Myocyte (in vitro differentiated cells): ENCODE results near the gene SLC8A2. TPM values are rescaled to one million over a fixed set of nuclear protein-coding genes. Genes with fewer than 3 reads are reported as not detected.
"Not testable (repeated sequence)": the region's sequence is repeated elsewhere in the genome, so short reads cannot be mapped to it uniquely, and the experiment has no call there.

Source experiments
- DNase-seq: peaks from one replicate; pipeline ENCODE4 v3.0.0-alpha.2; 2012; ENCODE audit warnings: low read depth
- total RNA-seq: library from RNA; depleted of rRNA; stranded (reverse); fragments of >200 nt; gene quantifications from 2 replicates; pipeline ENCODE4 v1.2.3, GENCODE V29; 2014

The SLC8A2 gene
- total RNA-seq, 1 donor from 2014 or later, result not detected

- DNase-seq, result no peak
Measured at GRCh38 chr19:47489072-47489914, 17.6 kb upstream of the SLC8A2 start.

GRCh38 chr19:47487551-47488515 lies 16.1 kb upstream of the SLC8A2 start:
- DNase-seq, result no peak

GRCh38 chr19:47486900-47487299 lies 15.2 kb upstream of the SLC8A2 start:
- no peak for DNase-seq

GRCh38 chr19:47486220-47486619 lies 14.5 kb upstream of the SLC8A2 start:
- not testable (repeated sequence) for DNase-seq

GRCh38 chr19:47485210-47485609 lies 13.5 kb upstream of the SLC8A2 start:
- DNase-seq, result no peak

GRCh38 chr19:47483800-47484690 lies 12.4 kb upstream of the SLC8A2 start, which contains the start of gene KPTN:
Gene KPTN, minus strand, starts transcription at chr19:47484219. Its CDS starts 59 bp downstream, at chr19:47484160.
- DNase-seq, result peak; percentile 90

DNA sequence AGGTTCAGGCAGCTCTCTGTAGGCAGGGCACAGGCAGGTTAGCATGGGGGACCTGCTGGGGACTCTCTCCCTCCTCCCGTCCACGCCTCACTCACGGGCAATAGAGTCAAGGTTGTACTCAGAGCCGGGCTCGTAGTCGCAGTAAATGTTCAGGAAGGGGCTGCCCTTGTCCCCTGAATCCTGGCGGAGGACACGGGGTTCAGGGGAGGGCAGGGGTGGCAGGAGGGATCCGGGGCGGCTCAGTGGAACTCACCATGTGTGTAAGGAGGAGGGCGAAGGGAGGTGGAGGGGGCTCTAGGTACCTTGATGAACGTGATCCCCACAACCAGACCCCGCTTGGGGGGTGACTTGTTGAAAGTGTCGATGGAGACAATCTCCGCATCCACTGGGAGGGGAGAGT lies 11.5 kb upstream of the SLC8A2 start:
- no peak for DNase-seq

GRCh38 chr19:47481460-47482052 lies 9.9 kb upstream of the SLC8A2 start:
- DNase-seq, result no peak

GRCh38 chr19:47480658-47481057 lies 9.0 kb upstream of the SLC8A2 start:
- no peak for DNase-seq

DNA sequence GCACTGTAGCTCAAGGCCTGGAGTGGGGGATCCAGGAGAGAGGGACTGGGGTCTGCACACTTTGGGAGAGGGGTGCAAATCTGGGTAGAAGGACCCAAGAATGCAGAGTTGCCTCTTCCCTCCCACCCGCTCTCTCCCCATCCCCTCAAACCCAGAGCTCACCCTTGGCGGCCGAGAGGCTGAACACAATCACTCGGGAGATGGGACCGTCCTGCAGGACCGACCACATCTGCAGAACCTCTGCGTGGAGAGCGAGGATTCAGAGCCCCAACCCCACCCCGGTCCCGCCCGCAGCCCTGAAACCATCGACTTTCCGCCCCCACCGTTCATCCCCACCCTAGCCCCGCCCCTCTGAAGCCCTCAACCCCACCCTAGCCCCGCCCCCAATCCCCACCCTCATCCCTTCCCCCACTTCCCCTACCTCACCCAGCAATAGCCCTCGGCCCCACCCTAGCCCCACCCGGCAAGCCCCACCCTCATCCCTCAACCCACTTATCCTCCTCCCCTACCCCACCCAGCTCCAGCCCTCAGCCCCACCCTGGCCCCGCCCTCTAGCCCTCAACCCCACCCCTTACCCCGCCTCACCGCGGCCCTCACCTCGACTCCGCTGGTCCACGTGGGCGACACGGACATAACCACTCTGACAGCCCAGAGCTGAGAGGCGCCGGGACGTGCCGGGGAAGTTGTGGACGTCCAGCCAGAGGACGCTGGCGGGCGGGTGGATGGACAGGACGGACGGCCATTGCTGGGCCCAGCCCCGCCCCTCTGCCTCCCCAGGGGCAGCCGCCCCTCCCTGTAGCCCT lies 8.2 kb upstream of the SLC8A2 start:
- no peak for DNase-seq

DNA sequence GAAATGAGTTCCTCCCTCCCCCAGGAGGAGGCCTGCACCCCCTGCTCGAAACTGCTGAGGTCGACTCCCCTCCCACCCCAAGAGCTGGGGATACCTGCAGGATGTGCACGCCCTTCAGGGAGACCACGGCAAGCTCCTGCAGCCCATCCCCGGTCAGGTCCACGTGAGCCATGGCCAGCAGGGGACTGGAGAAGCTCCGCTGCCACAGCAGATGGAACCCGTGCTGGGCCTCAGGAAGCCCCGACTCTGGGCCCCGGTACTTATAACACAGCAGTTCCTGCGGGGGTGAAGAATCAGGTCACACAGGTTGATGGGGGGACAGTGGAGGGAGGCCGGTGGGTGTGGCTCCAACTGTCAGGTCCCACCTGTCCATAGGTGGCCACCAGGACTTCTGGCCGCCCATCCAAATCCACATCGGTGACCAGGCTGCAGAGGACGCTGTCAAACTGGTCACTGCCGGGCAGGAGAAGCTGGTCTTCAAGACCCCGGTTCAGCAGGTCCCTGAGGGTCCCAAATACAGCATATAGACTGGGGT lies 4.8 kb upstream of the SLC8A2 start:
- no peak for DNase-seq

DNA sequence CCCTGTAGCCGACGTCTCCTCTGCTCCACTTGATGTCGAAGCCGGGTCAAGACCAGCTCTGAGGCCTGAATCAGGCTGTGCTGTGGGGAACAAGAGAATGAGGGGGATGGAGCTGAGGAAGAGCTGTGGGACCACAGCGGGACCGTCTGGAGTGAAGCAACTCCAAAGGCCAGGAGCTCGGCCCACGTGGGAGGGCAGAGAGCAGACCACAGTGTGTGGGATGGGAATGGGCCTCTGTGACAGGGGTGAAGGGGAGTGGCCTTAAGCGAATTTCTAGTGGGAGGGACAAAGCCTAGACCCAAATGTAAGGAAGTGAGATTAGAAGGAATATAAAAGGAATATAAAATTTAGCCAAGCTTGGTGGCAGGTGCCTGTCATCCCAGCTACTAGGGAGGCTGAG lies 3.8 kb upstream of the SLC8A2 start:
- DNase-seq, result no peak

- DNase-seq, result no peak
Measured at GRCh38 chr19:47473336-47473735, 1.6 kb upstream of the SLC8A2 start.

DNA sequence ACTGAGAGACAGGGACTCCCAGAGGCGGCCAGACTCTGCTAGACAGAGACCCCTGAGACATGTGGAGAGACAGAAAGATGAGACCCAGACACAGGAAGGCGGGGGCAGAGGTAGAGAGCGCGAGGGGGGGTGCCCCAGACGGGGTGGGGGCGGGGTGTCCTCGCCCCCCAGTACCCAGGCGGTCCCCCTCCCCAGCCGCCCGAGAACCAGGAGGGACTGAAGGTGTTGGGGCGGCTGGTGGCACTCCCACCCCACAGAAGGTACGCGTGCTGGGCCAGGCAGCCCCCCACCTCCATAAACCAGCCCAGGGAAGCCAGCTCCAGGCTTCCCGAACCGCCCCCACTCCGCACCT lies 336 bp downstream of the SLC8A2 start:
- no peak for DNase-seq

GRCh38 chr19:47470447-47471195 lies 1.1 kb downstream of the SLC8A2 start:
- no peak for DNase-seq

DNA sequence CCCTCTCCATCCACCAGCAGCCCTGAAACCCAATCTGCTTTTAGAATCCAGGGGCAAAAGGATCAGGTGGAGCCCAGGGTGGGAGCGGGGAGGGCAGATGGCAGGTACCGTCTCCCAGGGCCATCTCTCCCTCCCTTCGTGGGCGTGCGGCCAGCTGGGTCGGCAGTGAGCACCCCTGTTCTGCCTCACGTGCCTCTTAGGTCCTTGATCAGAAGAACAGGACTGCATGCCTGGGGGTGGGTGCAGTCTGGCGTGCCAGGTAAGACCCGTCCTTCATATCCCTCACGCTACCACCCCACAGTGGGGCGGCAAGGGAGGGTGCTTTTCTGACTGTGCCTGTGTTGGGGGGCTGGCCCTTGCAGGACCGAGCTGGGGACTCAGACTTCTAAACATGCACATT lies 2.0 kb downstream of the SLC8A2 start:
- DNase-seq, result no peak

- DNase-seq, result no peak
Measured at GRCh38 chr19:47469363-47469700, 2.4 kb downstream of the SLC8A2 start.

DNA sequence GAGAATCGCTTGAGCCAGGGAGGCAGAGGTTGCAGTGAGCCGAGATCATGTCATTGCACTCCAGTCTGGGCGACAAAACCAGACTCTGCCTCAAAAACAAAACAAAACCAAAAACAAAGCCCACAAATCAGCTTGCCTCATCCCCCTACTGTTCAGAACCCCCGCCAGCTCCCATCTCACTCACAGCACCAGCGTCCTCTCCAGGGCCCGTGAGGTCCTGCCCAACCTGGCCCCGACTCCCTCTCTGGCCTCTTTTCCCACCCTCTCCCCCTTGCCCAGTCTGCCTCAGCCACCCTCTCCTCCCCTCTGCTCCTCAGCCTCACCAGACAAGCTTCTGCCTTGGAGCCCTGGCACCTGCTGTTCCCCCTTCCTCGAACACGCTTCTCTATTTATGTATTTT lies 3.8 kb downstream of the SLC8A2 start:
- DNase-seq, result no peak

- no peak for DNase-seq
Measured at GRCh38 chr19:47465957-47466356, 5.7 kb downstream of the SLC8A2 start.
